GM19455 (cell line): Measurements from ENCODE around the gene SAMHD1.
"Not testable (repeated sequence)": the region's sequence is repeated elsewhere in the genome, so short reads cannot be mapped to it uniquely, and the experiment has no call there.

Experiments
- ATAC-seq: cut with Tn5 transposase; IDR thresholded peaks from one replicate; pipeline ENCODE4 v1.9.1; 2021; ENCODE audit not compliant: unreplicated experiment

SAMHD1 gene

GRCh38 chr20:36855241-36855657 is 96.3 kb downstream of the SAMHD1 start:
- ATAC-seq = no peak

- ATAC-seq = no peak
These were observed 96.9 kb downstream of the SAMHD1 start for GRCh38 chr20:36854348-36855240.

GRCh38 chr20:36852187-36852586 is 99.3 kb downstream of the SAMHD1 start:
- ATAC-seq = no peak

- no peak for ATAC-seq
These were observed 100.0 kb downstream of the SAMHD1 start for GRCh38 chr20:36851490-36851889.

GRCh38 chr20:36850759-36851158 is 100.7 kb downstream of the SAMHD1 start:
- ATAC-seq = no peak

- ATAC-seq = no peak
These were observed 102.0 kb downstream of the SAMHD1 start for GRCh38 chr20:36849333-36850065.

GRCh38 chr20:36848677-36849076 is 102.8 kb downstream of the SAMHD1 start:
- ATAC-seq = no peak

- no peak for ATAC-seq
These were observed 103.3 kb downstream of the SAMHD1 start for GRCh38 chr20:36848078-36848660.

GRCh38 chr20:36847710-36848040 is 103.8 kb downstream of the SAMHD1 start:
- no peak for ATAC-seq

- ATAC-seq = no peak
These were observed 104.3 kb downstream of the SAMHD1 start for GRCh38 chr20:36847009-36847709.

- no peak for ATAC-seq
These were observed 106.1 kb downstream of the SAMHD1 start for GRCh38 chr20:36845288-36845971.

- not testable (repeated sequence) for ATAC-seq
These were observed 110.5 kb downstream of the SAMHD1 start for GRCh38 chr20:36841030-36841429.
